Osteoblast (primary cell): Measurements from ENCODE around the gene PTPRK. TPM values are rescaled to one million over a fixed set of nuclear protein-coding genes. Genes with fewer than 3 reads are reported as not detected.

Source experiments
- DNase-seq: peaks from one replicate; pipeline ENCODE4 v3.0.0; 2011; ENCODE audit warnings: low spot score, mixed read lengths; ENCODE audit not compliant: insufficient read length; ENCODE audit errors: missing footprints
- H2AFZ ChIP-seq: 2 replicates; pipeline ENCODE4 v1.6.0; 2011; ENCODE audit warnings: mild to moderate bottlenecking, low read length
- H3K27ac ChIP-seq: 2 replicates; pipeline ENCODE4 v1.5.1; 2011; ENCODE audit warnings: mild to moderate bottlenecking, low read depth, low read length, moderate library complexity
- H3K27me3 ChIP-seq: 2 replicates; pipeline ENCODE4 v1.6.0; 2012; ENCODE audit warnings: mild to moderate bottlenecking, control low read depth, inconsistent platforms, low read length, moderate library complexity; ENCODE audit not compliant: insufficient read depth
- H3K36me3 ChIP-seq: 2 replicates; pipeline ENCODE4 v1.5.1; 2011; ENCODE audit warnings: mild to moderate bottlenecking, low read length, control low read depth, moderate library complexity; ENCODE audit not compliant: insufficient read depth
- H3K4me1 ChIP-seq: 2 replicates; pipeline ENCODE4 v1.5.1; 2011; ENCODE audit warnings: mild to moderate bottlenecking, low read length, control low read depth, moderate library complexity; ENCODE audit not compliant: insufficient read depth
- H3K4me2 ChIP-seq: 2 replicates; pipeline ENCODE4 v1.6.0; 2011; ENCODE audit warnings: mild to moderate bottlenecking, low read length; ENCODE audit not compliant: insufficient read depth
- H3K4me3 ChIP-seq: fragments of 200-600 bp; sonication (generic); 3 replicates; pipeline ENCODE4 v1.5.1; 2012; ENCODE audit warnings: mild to moderate bottlenecking, low read length, inconsistent platforms; ENCODE audit not compliant: insufficient read depth
- H3K79me2 ChIP-seq: 2 replicates; pipeline ENCODE4 v1.6.0; 2012; ENCODE audit warnings: mild to moderate bottlenecking, low read length, control low read depth, inconsistent platforms; ENCODE audit not compliant: insufficient read depth
- H3K9me3 ChIP-seq: 2 replicates; pipeline ENCODE4 v1.5.1; 2011; ENCODE audit warnings: low read depth, low read length, control low read depth
- H4K20me1 ChIP-seq: 2 replicates; pipeline ENCODE4 v1.6.0; 2012; ENCODE audit warnings: mild to moderate bottlenecking, low read length, control low read depth; ENCODE audit not compliant: insufficient read depth
- CTCF ChIP-seq: IDR thresholded peaks from 2 replicates; pipeline ENCODE4 v1.5.1; 2011; ENCODE audit warnings: mild to moderate bottlenecking, low read depth, low read length, moderate library complexity; ENCODE audit errors: extremely low read depth
- total RNA-seq: library from RNA; depleted of rRNA; stranded (reverse); fragments of >200 nt; gene quantifications from 2 replicates; pipeline ENCODE4 v1.2.3, GENCODE V29; 2012

Gene PTPRK
- total RNA-seq, 1 donor = 165 TPM

GRCh38 chr6:128351255-128351514 lies 169.2 kb downstream of the PTPRK start:
- Histone ChIP-seq H3K79me2 (peaks cover 43% of the 10 kb centered on the region), H3K27ac (no peak overlapping the region), H3K36me3 (no peaks in the 10 kb centered on the region), H3K27me3 (no peaks in the 10 kb centered on the region), H4K20me1 (peaks cover 6% of the 10 kb centered on the region), H3K4me2 (no peak overlapping the region), H3K4me3 (no peak overlapping the region), H3K4me1 (no peaks in the 10 kb centered on the region), H2AFZ (no peak overlapping the region), H3K9me3 (no peaks in the 10 kb centered on the region)
- DNase-seq = no peak
- no peak for TF ChIP-seq CTCF

- no peak overlapping the region for H2AFZ ChIP-seq
- H3K27me3 ChIP-seq = no peaks in the 10 kb centered on the region
- H3K4me1 ChIP-seq = no peaks in the 10 kb centered on the region
- H4K20me1 ChIP-seq = peaks cover 6% of the 10 kb centered on the region
- TF ChIP-seq CTCF = no peak
- no peak overlapping the region for H3K4me3 ChIP-seq
- H3K27ac ChIP-seq = no peak overlapping the region
- H3K9me3 ChIP-seq = no peaks in the 10 kb centered on the region
- no peak overlapping the region for H3K4me2 ChIP-seq
- no peak for DNase-seq
- no peaks in the 10 kb centered on the region for H3K36me3 ChIP-seq
- peaks cover 40% of the 10 kb centered on the region for H3K79me2 ChIP-seq
Measured at GRCh38 chr6:128350416-128351254, 169.8 kb downstream of the PTPRK start.

GRCh38 chr6:128347123-128347522 lies 173.3 kb downstream of the PTPRK start:
- no peak for DNase-seq
- TF ChIP-seq CTCF = no peak
- H3K79me2 ChIP-seq = peaks cover 39% of the 10 kb centered on the region

GRCh38 chr6:128346569-128346968 lies 173.8 kb downstream of the PTPRK start:
- no peak for DNase-seq
- H3K79me2 ChIP-seq = peaks cover 37% of the 10 kb centered on the region

More at GRCh38 chr6:128347123-128347522, 173.3 kb downstream of the PTPRK start:
- H3K4me3 ChIP-seq = no peak overlapping the region
- no peaks in the 10 kb centered on the region for H3K36me3 ChIP-seq
- no peak overlapping the region for H3K27ac ChIP-seq
- H4K20me1 ChIP-seq = peaks cover 8% of the 10 kb centered on the region
- H2AFZ ChIP-seq = no peak overlapping the region
- no peaks in the 10 kb centered on the region for H3K27me3 ChIP-seq
- H3K4me1 ChIP-seq = no peaks in the 10 kb centered on the region
- no peak overlapping the region for H3K4me2 ChIP-seq
- no peaks in the 10 kb centered on the region for H3K9me3 ChIP-seq

More at GRCh38 chr6:128346569-128346968, 173.8 kb downstream of the PTPRK start:
- Histone ChIP-seq H3K4me2 (no peak overlapping the region), H2AFZ (no peak overlapping the region), H3K36me3 (no peaks in the 10 kb centered on the region), H3K27ac (no peak overlapping the region), H3K27me3 (no peaks in the 10 kb centered on the region), H4K20me1 (peaks cover 8% of the 10 kb centered on the region), H3K4me1 (no peaks in the 10 kb centered on the region), H3K9me3 (no peaks in the 10 kb centered on the region), H3K4me3 (no peak overlapping the region)
- no peak for TF ChIP-seq CTCF
